Muscle of back (tissue), 11 donors: ENCODE measurements around the gene TERT. TPM values are rescaled to one million over a fixed set of nuclear protein-coding genes. Genes with fewer than 3 reads are reported as not detected.

Source experiments
- DNase-seq, 3 donors: peaks; one replicate each; pipeline versions ENCODE4 v3.0.0 to v3.0.0-alpha.2; 2013
- polyA plus RNA-seq, 10 donors: library from polyadenylated mRNA; unstranded; fragments of 120-200 nt; gene quantifications; one replicate each; pipeline ENCODE4 v1.2.1, GENCODE V29; 2013; ENCODE audit not compliant: insufficient read length in 10 of 10

The TERT gene
- polyA plus RNA-seq, 10 donors = 0.08 TPM; not detected in 9

GRCh38 chr5:1206521-1207412, 88.1 kb downstream of the TERT start:
- no peak for DNase-seq

GRCh38 chr5:1205255-1206180, 89.3 kb downstream of the TERT start:
- no peak for DNase-seq

GRCh38 chr5:1204693-1205242, 90.1 kb downstream of the TERT start:
- DNase-seq = peak; percentile 19 to 57 (median 44)

- no peak for DNase-seq
Measured at GRCh38 chr5:1203968-1204692, 90.7 kb downstream of the TERT start.

GRCh38 chr5:1203311-1203967, 91.4 kb downstream of the TERT start:
- no peak for DNase-seq

Other genes with a start within 250 kb of the TERT start
- gene SLC12A7, start 183.0 kb downstream of the TERT start, polyA plus RNA-seq = 10 to 100 TPM in 3 of 10 donors, 1 to 10 TPM in 7; 6.8 to 13.6 (median 8.3) TPM
- gene SLC6A19, start 93.5 kb downstream of the TERT start, polyA plus RNA-seq = under 1 TPM in 4 of 10 donors, not detected in 6; 0.03 to 0.17 (median 0.10) TPM
- gene SLC6A18, start 69.7 kb downstream of the TERT start, polyA plus RNA-seq = not detected
- gene CLPTM1L, start 50.0 kb upstream of the TERT start, polyA plus RNA-seq = 10 to 100 TPM; 48.2 to 73.3 (median 56.0) TPM
- under 1 TPM in 2 of 10 donors, not detected in 8; 0.05 TPM for gene SLC6A3, start 150.4 kb upstream of the TERT start, polyA plus RNA-seq
- gene LPCAT1, start 228.9 kb upstream of the TERT start, polyA plus RNA-seq = 10 to 100 TPM; 28.8 to 50.9 (median 31.4) TPM